DOHH2 (cell line): ENCODE measurements around the gene OR5K2.

Experiments
- CTCF ChIP-seq: fragments of 200-600 bp; sonication (generic); IDR thresholded peaks from one replicate; pipeline ENCODE4 v1.5.1; 2014; ENCODE audit warnings: antibody characterized with exemption, mild to moderate bottlenecking, low read depth, low read length; ENCODE audit not compliant: poor library complexity, severe bottlenecking
- EZH2phosphoT487 ChIP-seq: fragments of 200-600 bp; sonication (generic); IDR thresholded peaks from 2 replicates; pipeline ENCODE4 v1.6.1; 2017; ENCODE audit warnings: borderline replicate concordance, mild to moderate bottlenecking, antibody characterized with exemption, low read length, moderate library complexity, mixed read lengths

GRCh38 chr3:98530676-98531075 is 33.2 kb downstream of the OR5K2 start:
- TF ChIP-seq CTCF (no peak), EZH2phosphoT487 (no peak)
